NB4 (cell line): ENCODE measurements around the gene SPPL3.
A peak's percentile ranks its signal among the peaks of the same experiment; 100 is the strongest.

Source experiments
- DNase-seq: peaks from one replicate; pipeline ENCODE4 v3.0.0; 2010; ENCODE audit warnings: low read depth
- H3K4me3 ChIP-seq: one replicate; pipeline ENCODE4 v1.5.1; 2011; ENCODE audit warnings: mild to moderate bottlenecking, low read depth, low read length, moderate library complexity
- MYC ChIP-seq: IDR thresholded peaks from 2 replicates; pipeline ENCODE4 v1.6.1; 2011; ENCODE audit warnings: low read depth, low read length
- POLR2A ChIP-seq: IDR thresholded peaks from 2 replicates; pipeline ENCODE4 v1.6.1; 2011; ENCODE audit warnings: mild to moderate bottlenecking; ENCODE audit not compliant: insufficient read length; ENCODE audit errors: extremely low read depth
- TF ChIP-seq, protein P1 (sequence below): IDR thresholded peaks from one replicate; pipeline ENCODE4 v1.5.1; 2012; ENCODE audit warnings: low read depth, low read length
- TF ChIP-seq, protein P2 (sequence below): IDR thresholded peaks from 2 replicates; pipeline ENCODE4 v1.6.1; 2011; ENCODE audit warnings: low read depth, low read length

The SPPL3 gene

DNA sequence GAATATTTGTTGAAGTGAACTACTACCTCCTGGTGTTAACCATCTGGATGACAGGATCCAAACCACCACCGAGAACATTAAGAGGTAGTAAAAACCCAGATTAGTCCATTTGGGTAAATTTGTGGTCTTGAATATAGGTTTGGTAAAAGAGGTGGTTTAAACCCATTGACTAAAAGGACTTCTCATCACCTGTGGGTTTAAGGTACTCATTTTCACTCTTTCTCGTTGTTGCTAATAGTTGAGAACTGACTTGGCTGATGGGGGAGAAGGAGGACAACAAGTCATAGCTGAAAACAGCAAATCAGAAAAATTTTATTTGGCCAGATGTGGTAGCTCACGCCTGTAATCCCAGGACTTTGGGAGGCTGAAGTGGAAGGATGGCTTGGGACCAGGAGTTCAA is 119.4 kb downstream of the SPPL3 start:
- TF ChIP-seq, protein P1, sequence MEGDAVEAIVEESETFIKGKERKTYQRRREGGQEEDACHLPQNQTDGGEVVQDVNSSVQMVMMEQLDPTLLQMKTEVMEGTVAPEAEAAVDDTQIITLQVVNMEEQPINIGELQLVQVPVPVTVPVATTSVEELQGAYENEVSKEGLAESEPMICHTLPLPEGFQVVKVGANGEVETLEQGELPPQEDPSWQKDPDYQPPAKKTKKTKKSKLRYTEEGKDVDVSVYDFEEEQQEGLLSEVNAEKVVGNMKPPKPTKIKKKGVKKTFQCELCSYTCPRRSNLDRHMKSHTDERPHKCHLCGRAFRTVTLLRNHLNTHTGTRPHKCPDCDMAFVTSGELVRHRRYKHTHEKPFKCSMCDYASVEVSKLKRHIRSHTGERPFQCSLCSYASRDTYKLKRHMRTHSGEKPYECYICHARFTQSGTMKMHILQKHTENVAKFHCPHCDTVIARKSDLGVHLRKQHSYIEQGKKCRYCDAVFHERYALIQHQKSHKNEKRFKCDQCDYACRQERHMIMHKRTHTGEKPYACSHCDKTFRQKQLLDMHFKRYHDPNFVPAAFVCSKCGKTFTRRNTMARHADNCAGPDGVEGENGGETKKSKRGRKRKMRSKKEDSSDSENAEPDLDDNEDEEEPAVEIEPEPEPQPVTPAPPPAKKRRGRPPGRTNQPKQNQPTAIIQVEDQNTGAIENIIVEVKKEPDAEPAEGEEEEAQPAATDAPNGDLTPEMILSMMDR: no peak
- TF ChIP-seq MYC: no peak
- TF ChIP-seq, protein P2, sequence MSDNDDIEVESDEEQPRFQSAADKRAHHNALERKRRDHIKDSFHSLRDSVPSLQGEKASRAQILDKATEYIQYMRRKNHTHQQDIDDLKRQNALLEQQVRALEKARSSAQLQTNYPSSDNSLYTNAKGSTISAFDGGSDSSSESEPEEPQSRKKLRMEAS: no peak
- no peak for TF ChIP-seq POLR2A
- no peak for DNase-seq
- no peak overlapping the region for H3K4me3 ChIP-seq

DNA sequence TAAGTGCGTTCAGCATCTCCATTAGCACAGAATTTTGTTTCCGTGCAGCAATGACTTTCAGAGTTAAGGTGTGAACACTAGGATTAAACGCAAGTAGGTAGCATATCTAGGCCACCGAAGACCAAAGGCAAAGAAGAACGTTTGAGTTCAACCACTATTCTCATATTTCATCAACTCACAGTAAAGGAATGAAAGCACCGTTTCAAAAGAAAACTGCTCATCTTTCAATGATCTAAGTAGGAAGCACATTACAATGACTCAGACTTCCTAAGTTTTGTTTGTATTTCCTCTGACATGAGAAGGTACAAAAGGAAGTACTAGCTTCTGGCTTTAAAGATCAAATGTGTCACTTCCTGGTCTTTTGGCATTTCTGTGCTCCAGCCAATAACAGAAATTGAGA is 121.0 kb downstream of the SPPL3 start:
- H3K4me3 ChIP-seq: no peak overlapping the region
- no peak for DNase-seq
- TF ChIP-seq, protein P2: no peak
- TF ChIP-seq POLR2A: no peak
- TF ChIP-seq, protein P1: no peak
- no peak for TF ChIP-seq MYC

DNA sequence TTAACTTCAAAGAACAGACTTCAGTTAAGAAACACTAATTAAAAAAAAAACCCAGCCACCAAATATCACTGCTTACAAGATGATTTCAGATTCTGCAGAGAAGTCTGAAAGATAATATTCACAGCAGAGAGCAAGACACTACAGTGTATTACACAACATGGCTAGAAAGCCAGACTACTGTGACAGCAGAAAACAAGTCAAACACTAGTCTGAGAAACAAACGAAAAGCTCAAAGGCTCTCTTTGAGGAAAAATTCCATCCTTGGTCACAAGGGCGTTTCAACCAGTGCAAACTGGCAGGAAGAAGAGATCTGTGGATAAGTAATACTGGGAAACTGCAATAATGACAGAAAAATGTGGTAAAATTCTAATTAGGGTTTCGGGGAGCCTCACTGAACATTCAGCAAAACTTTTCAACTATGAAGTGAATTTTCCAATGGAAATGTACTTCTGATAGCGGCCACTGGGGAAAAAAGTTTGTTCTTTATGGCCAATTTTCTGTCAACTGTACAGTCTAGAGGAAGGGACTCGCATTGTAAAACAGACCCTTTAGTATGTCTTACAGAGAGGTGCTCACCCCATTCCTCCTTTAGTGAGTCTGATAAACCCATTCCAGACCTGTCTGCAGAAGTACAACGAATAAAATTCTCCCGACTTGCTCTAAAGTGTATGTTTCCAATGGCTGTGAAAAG is 128.2 kb downstream of the SPPL3 start:
- DNase-seq: no peak
- no peak overlapping the region for H3K4me3 ChIP-seq
- TF ChIP-seq, protein P1: peak; percentile 7
- TF ChIP-seq, protein P2: no peak

DNA sequence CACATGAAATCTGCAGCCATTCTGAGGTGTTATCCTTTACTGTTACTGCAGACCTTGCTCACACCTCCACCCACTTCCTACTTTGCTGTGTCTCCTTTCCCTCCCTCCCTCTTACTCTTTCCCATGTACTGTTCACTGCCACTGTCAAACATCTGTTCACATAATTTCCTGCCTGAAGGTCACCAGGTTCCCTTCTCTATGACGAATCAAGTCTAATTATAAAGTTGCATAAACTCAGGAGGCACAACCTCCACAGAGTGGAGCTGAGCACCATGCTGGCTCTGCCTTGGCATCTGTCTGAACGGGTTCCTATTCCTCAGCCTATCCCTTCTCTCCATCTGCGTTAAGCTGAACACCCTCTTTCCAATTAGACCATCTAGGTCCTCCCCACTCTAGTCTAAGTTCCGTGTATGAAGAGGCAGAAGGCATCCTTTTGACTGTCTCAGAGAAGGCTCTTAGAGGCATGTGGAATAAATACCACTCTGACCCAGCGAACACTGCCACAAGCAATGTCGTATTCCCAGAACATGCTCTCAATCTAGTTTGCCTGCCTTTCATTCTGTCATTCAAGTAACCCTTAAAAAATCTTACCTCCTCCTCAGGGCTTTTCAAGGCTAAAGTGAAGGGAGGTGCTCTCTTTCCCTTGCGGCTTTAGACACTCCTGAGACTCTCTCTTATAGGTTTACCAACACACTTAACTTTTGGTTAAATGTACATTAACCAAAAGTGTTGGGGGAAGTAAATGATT is 129.8 kb downstream of the SPPL3 start:
- TF ChIP-seq, protein P1: no peak
- TF ChIP-seq MYC (no peak), POLR2A (no peak)
- TF ChIP-seq, protein P2: no peak
- H3K4me3 ChIP-seq: no peak overlapping the region
- DNase-seq: no peak

DNA sequence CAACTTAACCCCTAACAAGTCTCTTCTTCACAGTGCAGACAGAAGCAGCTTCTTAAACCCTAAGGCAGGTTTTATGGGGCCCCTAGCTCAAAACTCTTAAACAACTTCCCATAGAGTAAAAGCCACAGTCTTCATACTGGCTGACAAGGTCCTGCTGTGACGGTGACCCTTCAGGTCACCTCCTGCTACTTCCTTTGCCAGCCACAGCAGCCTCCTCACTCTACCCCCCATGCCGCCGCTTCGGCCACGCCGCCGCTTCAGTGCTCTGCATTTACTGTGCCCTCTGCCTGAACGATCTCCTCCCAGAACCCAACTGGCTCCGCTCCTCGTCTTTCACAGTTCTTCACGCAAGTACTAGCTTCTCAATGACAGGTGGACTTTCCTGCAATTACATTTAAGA is 133.1 kb downstream of the SPPL3 start:
- TF ChIP-seq, protein P1: no peak
- TF ChIP-seq POLR2A (no peak), MYC (peak; percentile 62; the same call in 1 of the 2 replicates)
- TF ChIP-seq, protein P2: peak; percentile 39; the same call in 1 of the 2 replicates
- no peak overlapping the region for H3K4me3 ChIP-seq
- peak; percentile 46 for DNase-seq
